Hypothalamus (tissue), 51 donors: ENCODE results near the gene CXCR5.

ENCODE experiments used
- DNase-seq, 51 donors: peaks; one replicate each; lab custom pipeline; 2025; lab: John Stamatoyannopoulos, UW

The CXCR5 gene

DNA sequence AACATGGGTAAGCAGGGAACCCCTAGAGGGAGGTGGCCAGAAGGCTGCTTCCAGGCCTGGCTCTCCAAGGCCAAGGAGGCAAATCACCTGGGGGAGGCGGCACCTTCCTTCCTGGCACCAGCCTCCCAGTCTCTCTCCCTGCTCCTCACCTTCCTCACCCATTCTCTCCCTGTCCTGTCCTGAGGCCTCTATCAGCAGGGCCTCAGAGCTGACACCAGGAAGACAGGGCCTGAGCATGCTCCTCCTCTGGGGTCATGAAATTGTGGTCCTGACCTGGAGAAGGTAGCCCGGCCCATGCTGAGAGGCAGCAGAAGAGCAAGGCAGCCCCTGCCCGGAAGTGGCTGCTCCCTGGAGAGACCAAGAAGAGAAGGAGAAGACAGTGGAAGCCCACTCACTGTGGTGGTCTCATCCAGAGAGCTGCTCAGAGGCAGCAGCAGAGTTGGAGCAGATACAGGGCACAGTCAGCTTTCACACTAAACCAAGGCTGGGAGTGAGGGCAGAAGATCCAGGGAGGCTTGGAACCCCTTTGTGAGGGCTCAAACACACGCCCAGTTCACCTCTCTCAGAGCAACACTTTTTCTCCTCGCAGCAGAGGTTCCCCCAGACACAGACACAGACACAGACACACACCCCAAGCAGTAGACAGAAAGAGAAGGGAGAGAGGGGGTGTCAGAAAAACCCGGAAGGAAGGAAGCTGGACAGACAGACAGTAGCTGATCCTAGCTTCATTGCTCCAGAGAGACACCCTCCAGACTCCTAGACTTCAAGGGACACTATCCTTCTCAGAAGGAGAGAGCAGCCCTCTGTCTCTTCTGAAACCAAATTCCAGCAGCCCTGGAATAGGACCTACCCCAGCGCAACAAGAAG is 40.3 kb downstream of the CXCR5 start:
- no peak for DNase-seq

DNA sequence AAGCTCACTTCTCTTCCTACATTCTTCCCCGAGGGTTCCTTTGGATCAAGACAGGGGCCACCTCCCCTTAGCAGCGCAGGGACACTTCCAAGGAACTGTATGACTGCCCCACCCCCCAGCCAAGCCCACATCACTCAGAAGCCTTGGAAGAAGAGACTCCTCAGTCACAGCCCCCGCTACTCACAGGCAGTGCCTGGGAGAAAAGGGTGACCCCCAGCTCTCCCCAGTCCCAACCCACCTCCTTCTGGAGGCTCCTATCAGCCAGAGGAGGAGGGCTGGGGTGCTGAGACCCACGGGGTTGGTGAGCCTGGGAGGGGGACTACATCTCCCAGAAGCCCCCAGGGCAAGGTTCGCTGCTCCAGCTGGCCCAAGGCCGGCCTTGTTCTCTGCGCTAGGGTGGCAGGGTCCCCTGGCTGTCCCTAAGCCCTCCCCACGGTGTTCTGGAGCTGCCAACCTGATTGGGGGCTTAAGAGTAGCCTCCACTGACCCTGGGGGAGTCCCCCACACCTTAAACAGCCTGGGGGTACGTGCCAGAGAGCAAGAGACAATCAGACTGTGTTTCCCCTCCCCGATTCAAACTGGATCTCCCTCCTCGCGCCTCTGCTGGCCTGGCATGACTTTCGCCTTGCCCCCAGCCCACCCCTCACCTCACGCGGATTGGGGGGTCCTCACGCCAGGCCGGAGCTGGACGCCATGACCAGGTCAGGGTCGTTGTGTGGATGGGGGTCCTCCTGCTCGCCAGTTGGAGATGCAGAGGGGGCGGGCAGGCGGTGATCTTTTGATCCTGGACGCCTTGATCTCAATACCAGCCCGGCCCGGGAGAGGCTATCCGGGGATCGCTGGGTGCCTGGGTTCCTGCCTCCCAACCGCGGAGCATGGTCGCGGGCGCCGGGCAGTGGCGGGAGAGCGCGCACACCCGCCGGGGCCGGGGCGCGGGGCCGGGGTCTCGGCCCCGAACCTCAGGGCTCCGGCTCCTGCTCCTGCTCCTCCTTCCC is 41.2 kb downstream of the CXCR5 start:
- peak in 28 of 51 donors; percentile 30 to 87 (median 50) for DNase-seq

DNA sequence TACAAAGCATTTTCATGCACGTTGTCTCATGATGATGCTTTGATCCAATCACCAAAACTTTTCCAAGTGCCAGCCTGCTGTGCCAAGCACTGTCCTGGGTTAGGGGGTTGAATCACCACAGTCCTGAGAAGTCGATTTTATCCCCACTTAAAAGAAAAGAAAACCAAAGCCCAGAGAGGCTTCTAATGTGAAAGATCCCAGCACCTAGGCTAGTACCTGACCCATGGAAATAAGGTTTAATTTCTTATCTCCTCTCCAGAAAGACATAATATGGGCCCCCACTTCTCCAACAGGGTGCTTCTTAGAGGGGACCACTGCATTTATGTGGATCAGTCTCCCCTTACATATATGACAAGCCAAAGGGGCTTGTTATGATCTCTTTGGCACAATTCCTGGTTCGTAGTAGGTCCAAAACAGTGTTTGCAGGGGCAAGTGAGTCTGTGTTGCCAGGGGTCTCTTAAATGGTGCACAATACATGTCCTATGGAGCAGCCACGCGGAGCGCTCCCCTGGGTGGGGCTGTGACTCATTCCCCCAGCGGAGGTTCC is 43.9 kb downstream of the CXCR5 start:
- DNase-seq = no peak

DNA sequence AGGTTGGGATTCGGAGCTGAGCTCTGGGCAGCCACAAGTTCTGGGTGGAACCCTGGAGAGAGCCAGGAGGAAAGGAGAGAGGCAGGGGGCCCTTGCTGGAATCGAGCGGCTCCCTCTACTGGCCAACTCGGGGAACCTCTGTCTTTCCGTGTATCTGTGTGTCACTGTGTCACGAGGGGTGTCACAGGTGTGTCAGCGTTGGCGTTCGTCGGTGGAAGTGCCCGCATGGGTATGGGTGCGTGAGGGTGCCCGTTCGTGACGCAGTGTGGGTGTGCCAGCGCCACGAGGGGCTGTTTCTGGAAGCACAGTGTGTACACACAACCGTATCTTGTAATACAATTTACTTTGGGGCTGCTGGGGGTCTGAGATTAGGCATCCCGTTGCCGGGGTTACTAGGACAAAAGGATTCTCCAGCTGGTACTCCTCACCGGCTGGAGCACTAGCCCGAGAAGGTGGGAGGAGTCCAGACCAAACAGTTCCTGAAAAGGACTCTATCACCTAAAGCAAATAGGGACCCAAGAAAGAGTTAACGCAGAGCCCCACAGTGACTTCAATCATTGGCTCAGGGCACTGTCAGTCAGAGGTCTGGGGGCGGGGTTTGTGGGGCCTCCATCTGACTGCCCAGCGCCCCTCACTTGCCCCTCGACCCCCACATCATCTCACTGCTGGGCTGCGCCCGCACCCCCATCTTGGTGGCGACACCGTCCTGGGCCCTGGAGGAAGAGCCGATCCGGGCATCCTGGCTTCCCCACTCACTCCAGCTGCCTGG is 44.6 kb downstream of the CXCR5 start:
- DNase-seq = peak; percentile 64 to 97 (median 86)

DNA sequence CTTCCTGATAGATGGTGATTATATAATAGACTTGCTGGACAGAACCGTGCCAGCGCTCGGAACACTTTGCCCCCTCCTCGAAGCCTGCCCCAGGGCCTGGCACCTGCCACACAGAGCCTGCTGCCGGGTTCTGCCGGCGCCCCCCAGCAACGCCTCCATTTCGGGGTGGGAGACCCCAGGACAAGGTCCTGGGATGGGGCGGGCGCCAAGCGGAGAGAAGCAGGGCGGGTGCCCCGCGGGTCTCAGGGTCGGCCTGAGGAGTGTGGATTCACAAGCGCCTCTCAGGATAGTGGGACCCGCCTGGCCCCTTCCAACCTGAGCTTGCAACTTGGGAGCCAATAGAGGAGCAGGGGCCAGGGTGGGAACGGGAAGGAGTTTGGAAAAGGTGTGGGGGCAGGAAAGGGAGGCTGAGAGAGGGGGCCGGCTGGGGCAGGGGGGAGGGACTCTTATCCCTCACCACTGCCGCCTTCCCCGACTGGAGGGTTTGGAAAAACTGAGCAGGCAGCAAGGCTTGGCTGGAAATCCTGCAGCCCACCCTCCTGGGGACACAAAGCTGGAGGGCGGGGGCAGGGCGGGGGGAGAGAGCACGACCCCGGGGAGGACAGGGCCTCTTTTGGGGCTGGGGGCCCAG is 45.3 kb downstream of the CXCR5 start:
- DNase-seq = peak in 44 of 51 donors; percentile 38 to 95 (median 78)

DNA sequence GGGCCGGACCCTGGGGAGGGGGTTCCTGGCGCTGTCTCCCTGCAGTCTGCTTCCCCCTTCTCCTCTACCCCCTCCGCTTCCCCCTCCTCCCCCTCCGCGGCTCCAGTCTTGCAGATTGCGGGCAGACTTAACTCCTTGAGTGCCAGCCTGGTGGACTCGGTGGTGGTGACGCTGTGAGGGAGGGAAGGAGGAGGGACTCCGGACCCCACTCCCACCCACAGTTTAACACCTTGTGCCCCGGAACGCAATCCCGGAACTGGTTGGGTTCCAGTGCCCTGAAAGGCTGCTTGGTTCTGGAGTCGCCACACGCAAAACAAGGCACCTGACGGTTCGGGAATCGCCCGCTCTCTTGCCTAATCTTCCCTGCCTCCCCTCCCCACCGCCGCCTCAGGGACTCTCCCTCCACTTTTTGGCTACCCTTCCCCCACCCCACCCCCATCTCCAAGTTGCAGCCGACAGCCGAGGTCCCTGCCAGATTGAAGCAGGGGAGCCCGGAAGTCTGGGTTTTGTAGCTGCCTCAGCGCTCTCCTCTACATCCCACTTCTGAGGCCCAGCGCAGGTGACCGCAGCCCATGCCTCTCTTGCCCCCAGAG is 45.9 kb downstream of the CXCR5 start:
- peak in 44 of 51 donors; percentile 60 to 95 (median 77) for DNase-seq

DNA sequence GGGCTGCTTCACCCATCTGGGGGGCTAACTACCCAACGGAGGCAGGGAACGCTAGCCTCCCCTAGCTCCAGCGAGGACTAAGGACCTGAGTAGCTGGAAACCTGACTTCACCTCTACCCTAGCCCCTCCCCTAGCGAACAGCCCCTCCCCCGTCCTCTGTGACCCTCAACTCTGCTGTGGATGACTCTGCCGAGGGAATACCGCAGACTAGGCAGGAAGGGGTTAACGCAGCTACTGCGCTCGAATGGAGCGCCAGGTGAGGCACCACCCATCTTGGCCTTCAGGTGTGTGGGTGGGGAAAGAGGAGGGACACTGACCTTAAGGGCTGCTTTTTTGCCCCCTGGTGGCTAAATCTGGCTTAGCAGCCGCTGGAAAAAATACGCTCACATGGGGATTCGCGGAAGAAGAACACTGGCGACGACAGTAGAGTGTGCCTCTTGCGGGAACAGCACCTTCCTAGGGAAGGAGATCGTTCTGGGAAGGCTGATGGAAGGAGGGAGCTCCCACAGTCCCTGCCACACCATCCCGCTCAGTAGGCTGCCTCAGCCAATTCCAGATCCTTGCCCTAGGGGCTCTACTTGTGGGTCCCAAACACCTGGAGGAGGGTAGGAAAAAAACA is 46.5 kb downstream of the CXCR5 start:
- peak in 37 of 51 donors; percentile 32 to 85 (median 65) for DNase-seq

DNA sequence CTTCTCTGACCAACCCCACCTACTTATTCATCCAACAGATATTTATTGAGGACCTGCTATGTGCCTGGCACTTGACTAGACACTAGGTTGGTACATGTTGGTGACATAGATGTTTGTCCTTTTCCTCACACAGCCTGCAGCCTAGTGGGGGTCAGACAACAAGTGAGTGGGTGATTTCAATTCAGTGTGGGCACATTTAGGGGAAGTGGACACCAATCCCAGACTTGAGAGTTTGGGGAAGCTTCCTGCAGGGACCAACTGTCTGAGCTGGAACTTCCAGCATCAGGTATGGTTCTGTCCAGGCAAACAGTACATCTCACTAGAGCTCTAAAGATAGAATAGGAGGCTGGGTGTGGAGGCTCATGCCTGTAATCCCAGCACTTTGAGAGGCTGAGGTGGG is 47.9 kb downstream of the CXCR5 start:
- DNase-seq = no peak

DNA sequence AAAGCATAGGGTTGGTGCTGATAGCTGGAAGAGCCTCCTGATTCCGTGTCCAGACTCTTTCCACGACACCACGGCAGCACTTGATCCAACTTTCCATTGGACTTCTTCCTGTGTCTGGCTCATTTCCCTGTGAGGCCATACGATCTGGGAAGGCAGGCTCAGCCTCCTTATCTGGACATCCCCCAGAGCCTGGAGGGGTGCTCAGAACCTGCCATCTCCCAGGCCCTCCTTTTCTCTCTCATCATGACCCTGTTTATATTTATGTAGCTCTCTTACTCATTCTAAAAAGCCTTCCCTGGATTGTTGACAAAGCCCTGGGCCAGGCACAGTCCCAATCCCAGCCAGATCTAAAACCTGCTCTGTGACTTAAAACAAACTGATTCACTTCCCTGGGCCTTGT is 49.8 kb downstream of the CXCR5 start:
- DNase-seq = no peak

DNA sequence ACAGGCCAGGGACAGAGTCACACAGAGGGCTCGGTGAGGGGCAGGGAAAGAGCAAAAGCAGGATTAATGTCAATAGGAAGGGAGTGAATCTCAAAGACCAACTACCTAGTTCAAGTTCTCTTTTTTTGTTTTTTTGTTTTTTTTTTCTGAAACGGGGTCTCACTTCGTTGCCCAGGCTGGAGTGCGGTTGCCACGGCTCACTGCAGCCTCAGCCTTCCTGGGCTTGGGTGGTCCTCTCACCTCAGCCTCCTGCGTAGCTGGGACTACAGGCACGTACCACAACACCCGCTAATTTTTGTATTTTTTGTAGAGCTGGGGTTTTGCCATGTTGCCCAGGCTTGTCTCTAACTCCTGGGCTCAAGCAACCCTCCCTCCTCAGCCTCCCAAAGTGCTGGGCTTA is 51.7 kb downstream of the CXCR5 start:
- DNase-seq = no peak

DNA sequence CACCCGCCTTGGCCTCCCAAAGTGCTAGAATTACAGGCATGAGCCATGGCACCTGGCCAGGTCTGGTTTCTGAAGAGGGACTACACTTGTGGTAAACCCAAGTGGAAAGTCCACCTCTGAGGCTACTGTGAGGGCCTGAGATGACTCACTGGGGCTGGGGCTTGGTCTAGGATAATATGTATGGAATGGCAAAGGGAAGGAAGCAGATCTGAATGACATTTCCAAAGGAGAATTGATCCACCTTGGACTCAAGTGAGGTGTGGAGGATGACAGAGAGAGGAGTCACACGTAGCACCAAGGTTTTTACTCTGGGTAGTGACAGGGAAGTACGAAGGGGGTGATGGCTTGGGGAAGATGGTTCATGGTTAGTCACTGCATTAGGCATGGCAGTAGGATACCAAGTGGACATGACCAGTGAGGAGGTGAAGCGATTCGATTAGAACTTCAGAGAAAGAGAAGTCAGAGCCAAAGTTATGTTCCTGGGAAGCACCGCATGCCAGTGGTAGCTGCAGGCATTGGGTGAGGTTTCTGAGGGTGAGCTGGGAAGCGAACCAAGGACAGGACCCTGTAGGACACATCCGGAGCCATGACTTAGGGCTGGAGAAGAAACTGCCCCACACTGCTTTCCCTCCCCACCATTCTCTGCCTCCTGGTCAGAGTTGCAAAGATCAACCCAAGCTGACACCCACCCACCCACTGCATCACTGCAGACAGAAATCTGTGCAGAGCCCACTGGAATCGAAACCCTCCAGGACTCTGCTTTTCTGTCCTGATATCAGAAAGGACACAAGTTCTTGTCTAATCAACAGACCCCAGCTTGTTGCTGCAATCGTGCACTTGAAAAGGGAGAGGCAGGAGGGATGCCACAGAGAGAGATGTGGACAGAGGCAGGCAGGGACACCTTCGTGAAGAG is 55.1 kb downstream of the CXCR5 start:
- DNase-seq = no peak

DNA sequence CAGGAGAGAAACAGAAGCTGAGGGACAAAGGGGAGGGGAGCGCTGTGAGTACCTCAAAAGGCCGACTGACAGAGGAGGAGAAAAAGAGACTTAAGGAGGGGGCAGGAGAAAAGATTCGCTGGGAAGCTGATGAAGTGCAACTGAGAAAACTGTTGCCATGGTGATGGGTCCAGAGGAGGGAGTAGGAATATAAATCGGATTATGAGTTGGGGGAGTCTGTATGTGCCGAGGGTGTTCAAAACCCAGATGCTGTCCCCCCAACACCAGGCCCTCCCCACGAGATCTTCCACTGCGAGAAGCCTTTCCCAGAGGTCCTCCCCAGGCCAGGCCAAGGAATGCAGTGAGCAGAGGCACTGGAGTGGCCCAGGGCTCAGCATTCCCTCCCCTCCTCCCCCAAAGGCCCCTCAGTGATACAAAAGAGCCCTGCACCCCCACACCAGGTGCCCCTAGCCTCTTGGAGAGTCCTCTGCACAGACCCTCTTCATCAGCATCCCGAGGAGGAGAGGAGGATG is 55.8 kb downstream of the CXCR5 start:
- DNase-seq = peak in 2 of 51 donors; percentile 15 to 27

DNA sequence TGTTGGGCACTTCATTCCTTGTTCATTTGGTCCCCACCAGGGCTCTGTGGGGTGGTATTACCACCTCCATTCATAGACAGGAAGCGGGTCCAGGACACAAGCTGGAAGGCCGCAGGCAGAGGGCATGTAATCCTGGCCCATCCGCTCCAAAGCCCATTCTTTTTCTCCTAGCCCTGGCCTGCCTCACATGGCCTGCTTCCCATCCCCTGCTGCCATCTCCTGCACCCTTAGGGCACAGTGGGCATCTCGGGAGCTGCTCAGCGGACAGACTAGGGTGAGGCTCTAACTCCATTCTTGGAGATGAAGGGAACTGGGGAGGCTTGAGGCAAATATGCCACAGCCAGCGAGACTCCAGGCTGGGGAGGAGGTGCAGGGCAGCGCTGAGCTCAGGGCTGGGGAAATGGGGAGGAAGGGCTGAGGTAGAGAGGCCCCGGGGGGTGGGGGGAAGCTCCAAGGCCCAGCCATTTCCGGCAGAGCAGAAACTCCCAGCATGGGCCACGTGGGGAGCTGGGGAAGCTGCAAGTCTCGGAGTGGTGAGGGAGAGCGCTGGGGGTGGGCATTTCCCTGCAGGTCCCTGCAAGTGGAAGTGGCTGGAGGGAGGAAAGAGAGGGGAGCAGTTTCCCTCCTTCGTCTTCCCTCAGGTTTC is 56.4 kb downstream of the CXCR5 start:
- peak in 16 of 51 donors; percentile 23 to 60 (median 33) for DNase-seq

DNA sequence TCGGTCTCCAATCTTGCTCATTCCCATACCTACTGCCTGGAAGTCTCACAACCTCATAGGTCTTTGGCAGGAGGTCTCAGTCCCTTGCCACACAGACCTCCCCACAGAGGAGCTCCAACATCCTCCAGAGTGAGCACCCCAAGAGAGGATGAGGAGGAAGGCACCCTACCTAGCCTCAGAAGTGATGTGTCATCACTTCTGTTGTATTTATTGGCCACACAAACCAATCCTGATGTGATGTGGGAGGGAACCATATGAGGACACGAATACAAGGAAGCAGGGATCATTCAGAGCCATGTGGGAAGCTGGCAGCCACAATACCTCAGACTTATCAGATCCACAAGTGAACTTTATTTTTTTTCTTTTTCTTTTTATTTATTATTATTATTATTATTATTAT is 63.4 kb downstream of the CXCR5 start:
- DNase-seq = no peak
